Sigmoid colon (tissue), 7 donors: Measurements from ENCODE around the gene SLC50A1. TPM values are rescaled to one million over a fixed set of nuclear protein-coding genes. Genes with fewer than 3 reads are reported as not detected.

Source experiments
- DNase-seq: peaks from one replicate; pipeline ENCODE4 v3.0.0-alpha.2; 2019
- H3K27ac ChIP-seq, 4 donors: fragments of 200-600 bp; sonication (generic); one replicate each; pipeline ENCODE4 v1.5.1; 2016 to 2019; ENCODE audit warnings: mild to moderate bottlenecking in 1 of 4
- H3K27me3 ChIP-seq, 3 donors: fragments of 200-600 bp; sonication (generic); one replicate each; pipeline ENCODE4 v1.5.1; 2019; ENCODE audit warnings: mild to moderate bottlenecking in 1 of 3
- H3K36me3 ChIP-seq, 4 donors: fragments of 200-600 bp; sonication (generic); one replicate each; pipeline ENCODE4 v1.5.1; 2016 to 2019
- H3K4me1 ChIP-seq, 4 donors: fragments of 200-600 bp; sonication (generic); one replicate each; pipeline ENCODE4 v1.5.1; 2017 to 2019
- H3K4me3 ChIP-seq, 4 donors: fragments of 200-600 bp; sonication (generic); one replicate each; pipeline ENCODE4 v1.5.1; 2017 to 2019; ENCODE audit warnings: mild to moderate bottlenecking in 2 of 4, moderate library complexity in 1 of 4
- H3K9me3 ChIP-seq, 4 donors: fragments of 200-600 bp in 3 of 4; sonication (generic) in 3 of 4; one replicate each; pipeline versions ENCODE4 v1.5.1 to v1.6.1; 2013 to 2019
- CTCF ChIP-seq, 4 experiments: fragments of 450-650 bp in 3 of 4; fragments of 200-600 bp in 1 of 4; IDR thresholded peaks; one replicate each; pipeline ENCODE4 v1.5.1; 2016 to 2019; ENCODE audit warnings: antibody characterized with exemption in 4 of 4, mild to moderate bottlenecking in 3 of 4, moderate library complexity in 2 of 4
- EP300 ChIP-seq, 4 donors: sonication (generic); formaldehyde crosslinking; IDR thresholded peaks; one replicate each; pipeline ENCODE4 v1.6.1; 2017; ENCODE audit warnings: antibody characterized with exemption in 4 of 4
- POLR2A ChIP-seq, 2 donors: fragments of 450-650 bp; IDR thresholded peaks; one replicate each; pipeline ENCODE4 v1.6.1; 2016; ENCODE audit warnings: antibody characterized with exemption in 2 of 2, mild to moderate bottlenecking in 2 of 2, moderate library complexity in 2 of 2
- POLR2AphosphoS5 ChIP-seq, 4 donors: sonication (generic); formaldehyde crosslinking; IDR thresholded peaks; one replicate each; pipeline ENCODE4 v1.6.1; 2017; ENCODE audit warnings: antibody characterized with exemption in 4 of 4
- WGBS, 2 donors: extraction: QIAGEN DNeasy Blood & Tissue Kit; methylation state at CpG; one replicate each; pipeline ENCODE4 v1.1.7; 2013; 5-methylcytosine and 5-hydroxymethylcytosine counted together
- intact Hi-C: fragments of 100-400 bp; cut with DNase I; formaldehyde crosslinking; loops from one replicate; pipeline ENCODE4 v1.15.1; 2023
- polyA plus RNA-seq, 3 donors: library from polyadenylated mRNA; stranded (reverse); fragments of 200-250 nt; gene quantifications; one replicate each; pipeline ENCODE4 v1.2.3, GENCODE V29; 2013
- total RNA-seq, 4 donors: library from RNA; depleted of rRNA; stranded (reverse); fragments of >200 nt; gene quantifications; one replicate each; pipeline ENCODE4 v1.1.0, GENCODE V29; 2016
- donor health status: healthy with polysubstance abuse.
- donor health status: Bipolar disorder and iron deficiency.
- donor health status: healthy.

The SLC50A1 gene
- total and polyA plus RNA-seq, 7 donors = 8.0 to 151 (median 21.4) TPM

- Histone ChIP-seq H3K36me3 (no peaks in the 10 kb centered on the region), H3K4me3 (no peak overlapping the region), H3K27ac (peak overlapping the region in 3 of 4 donors; percentile 87 to 99 (median 98)), H3K9me3 (no peaks in the 10 kb centered on the region), H3K4me1 (peaks cover 0 to 49% (median 44%) of the 10 kb centered on the region in 4 donors), H3K27me3 (no peaks in the 10 kb centered on the region)
- WGBS, 2 donors = 28 to 66% methylated on average over 11 of the region's 11 CpGs
- peak; percentile 66 for DNase-seq
- intact Hi-C loops = loop anchor here (5.0 kb wide), 1 partner anchor 42 kb away; no protein-coding TSS in a partner anchor
- TF ChIP-seq EP300 (IDR thresholded peaks at IDR 0.05) (no peak), CTCF (IDR thresholded peaks at IDR 0.05) (no peak), POLR2A (IDR thresholded peaks at IDR 0.05) (peak in 1 of 2 donors; percentile 16)
Observed at GRCh38 chr1:155125511-155125945, 10.1 kb upstream of the SLC50A1 start.

- Histone ChIP-seq H3K36me3 (no peaks in the 10 kb centered on the region), H3K4me1 (peaks cover 0 to 52% (median 47%) of the 10 kb centered on the region in 4 donors), H3K27me3 (no peaks in the 10 kb centered on the region), H3K9me3 (no peaks in the 10 kb centered on the region), H3K4me3 (peak overlapping the region; percentile 62 to 65 (median 64)), H3K27ac (peak overlapping the region; percentile 87 to 99 (median 98))
- peak in 2 of 4 donors; percentile 4 to 49 for TF ChIP-seq POLR2AphosphoS5 (IDR thresholded peaks at IDR 0.05)
- TF ChIP-seq EP300 (IDR thresholded peaks at IDR 0.05) = no peak
- 10 to 45% methylated on average over 53 of the region's 53 CpGs for WGBS, 2 donors
- intact Hi-C loops = loop anchor here (2.0 to 5.0 kb wide), 2 partner anchors 35 to 41 kb away; no protein-coding TSS in a partner anchor
- peak; percentile 89 for DNase-seq
Observed at GRCh38 chr1:155125946-155126555, 9.6 kb upstream of the SLC50A1 start.

- intact Hi-C loops = loop anchor here (2.0 to 5.0 kb wide), 2 partner anchors 36 to 41 kb away; no protein-coding TSS in a partner anchor
- Histone ChIP-seq H3K9me3 (no peaks in the 10 kb centered on the region), H3K4me3 (peak overlapping the region; percentile 62 to 65 (median 64)), H3K27ac (peak overlapping the region; percentile 87 to 99 (median 98)), H3K36me3 (peaks cover under 1 to 5% (median 3%) of the 10 kb centered on the region in 4 donors), H3K27me3 (no peaks in the 10 kb centered on the region), H3K4me1 (peaks cover 0 to 58% (median 47%) of the 10 kb centered on the region in 4 donors)
- WGBS, 2 donors = 1 to 6% methylated on average over 32 of the region's 32 CpGs
- TF ChIP-seq EP300 (IDR thresholded peaks at IDR 0.05) (no peak), POLR2AphosphoS5 (IDR thresholded peaks at IDR 0.05) (peak in 1 of 4 donors; percentile 3)
- DNase-seq = peak; percentile 74
Observed at GRCh38 chr1:155126556-155127104, 9.0 kb upstream of the SLC50A1 start.

- intact Hi-C loops = loop anchor here (2.0 to 5.0 kb wide), 2 partner anchors 37 to 40 kb away; no protein-coding TSS in a partner anchor
- Histone ChIP-seq H3K27me3 (no peaks in the 10 kb centered on the region), H3K27ac (peak within 1 kb of the TSS; percentile 87 to 99 (median 98)), H3K4me3 (peak within 1 kb of the TSS; percentile 62 to 65 (median 64)), H3K4me1 (peaks cover 0 to 61% (median 47%) of the 10 kb centered on the region in 4 donors), H3K36me3 (peaks cover 3 to 12% (median 6%) of the 10 kb centered on the region in 4 donors), H3K9me3 (no peaks in the 10 kb centered on the region)
- 0% methylated on average over 76 of the region's 76 CpGs for WGBS, 2 donors
- TF ChIP-seq POLR2A (IDR thresholded peaks at IDR 0.05) = peak; percentile 16 to 83
- no peak for TF ChIP-seq CTCF (IDR thresholded peaks at IDR 0.05)
- TF ChIP-seq POLR2AphosphoS5 (IDR thresholded peaks at IDR 0.05) = peak; percentile 36 to 79 (median 73)
- TF ChIP-seq EP300 (IDR thresholded peaks at IDR 0.05) = peak in 1 of 4 donors; percentile 26
- peak; percentile 80 for DNase-seq
Observed at GRCh38 chr1:155127105-155127966, 8.3 kb upstream of the SLC50A1 start, which contains the start of gene EFNA1. TSS of gene EFNA1 (plus strand) at chr1:155127876. CDS start at chr1:155127978, 102 bp downstream.

GRCh38 chr1:155127967-155128754, 7.5 kb upstream of the SLC50A1 start:
- Histone ChIP-seq H3K27ac (peak overlapping the region; percentile 87 to 99 (median 98)), H3K4me3 (peak overlapping the region; percentile 62 to 65 (median 64)), H3K4me1 (peaks cover 0 to 61% (median 47%) of the 10 kb centered on the region in 4 donors), H3K27me3 (no peaks in the 10 kb centered on the region), H3K36me3 (peaks cover 6 to 20% (median 7%) of the 10 kb centered on the region in 4 donors), H3K9me3 (no peaks in the 10 kb centered on the region)
- WGBS, 2 donors = 1 to 3% methylated on average over 17 of the region's 17 CpGs
- intact Hi-C loops = loop anchor here (2.0 to 5.0 kb wide), 2 partner anchors 37 to 39 kb away; no protein-coding TSS in a partner anchor
- no peak for DNase-seq
- TF ChIP-seq EP300 (IDR thresholded peaks at IDR 0.05) (no peak), POLR2A (IDR thresholded peaks at IDR 0.05) (no peak), POLR2AphosphoS5 (IDR thresholded peaks at IDR 0.05) (no peak), CTCF (IDR thresholded peaks at IDR 0.05) (no peak)
